Brain microvascular endothelial cell (primary cell): ENCODE measurements around the gene ARID1A.

Source experiments
- DNase-seq: peaks from one replicate; pipeline ENCODE4 v3.0.0-alpha.2; 2020
- H3K27ac ChIP-seq: fragments of 250-450 bp; sonication (Bioruptor Pico); 2 replicates; pipeline ENCODE4 v1.5.1; 2020; ENCODE audit warnings: mild to moderate bottlenecking, moderate library complexity
- H3K27me3 ChIP-seq: fragments of 250-450 bp; sonication (Bioruptor Pico); replicated peaks from 2 replicates; pipeline ENCODE4 v1.5.1; 2020; ENCODE audit warnings: mild to moderate bottlenecking
- H3K36me3 ChIP-seq: fragments of 250-450 bp; sonication (Bioruptor Pico); replicated peaks from 2 replicates; pipeline ENCODE4 v1.5.1; 2020; ENCODE audit warnings: mild to moderate bottlenecking
- H3K4me3 ChIP-seq: 2 replicates; pipeline ENCODE4 v1.5.1; 2011; ENCODE audit warnings: low read depth, mild to moderate bottlenecking, control low read depth, low read length, moderate library complexity
- CTCF ChIP-seq: IDR thresholded peaks from 2 replicates; pipeline ENCODE4 v1.5.1; 2011; ENCODE audit warnings: low read depth, mild to moderate bottlenecking, moderate library complexity, low read length, control low read depth, inconsistent platforms; ENCODE audit errors: missing control alignments
- in situ Hi-C: cut with HindIII; loops from 2 replicates; pipeline ENCODE4 v1.10.0; 2017; ENCODE audit warnings: low sequenced_read_pairs, low pct_ligation_motif_present

The ARID1A gene

GRCh38 chr1:26749458-26749857 lies 53.6 kb downstream of the ARID1A start:
- Histone ChIP-seq H3K36me3 (peaks cover 37% of the 10 kb centered on the region), H3K27me3 (no peaks in the 10 kb centered on the region), H3K4me3 (no peak overlapping the region), H3K27ac (no peak overlapping the region)
- no peak for TF ChIP-seq CTCF
- in situ Hi-C loops = no loop called here
- DNase-seq = no peak

- Histone ChIP-seq H3K27ac (no peak overlapping the region), H3K36me3 (peaks cover 37% of the 10 kb centered on the region), H3K4me3 (no peak overlapping the region), H3K27me3 (no peaks in the 10 kb centered on the region)
- no peak for DNase-seq
- TF ChIP-seq CTCF = no peak
- in situ Hi-C loops = no loop called here
Observed at GRCh38 chr1:26750428-26750827, 54.6 kb downstream of the ARID1A start.

- H3K4me3 ChIP-seq = no peak overlapping the region
- H3K27me3 ChIP-seq = no peaks in the 10 kb centered on the region
- no peak for DNase-seq
- peaks cover 34% of the 10 kb centered on the region for H3K36me3 ChIP-seq
- in situ Hi-C loops = no loop called here
- H3K27ac ChIP-seq = no peak overlapping the region
- no peak for TF ChIP-seq CTCF
Observed at GRCh38 chr1:26752519-26752918, 56.7 kb downstream of the ARID1A start.

GRCh38 chr1:26754086-26754874 lies 58.5 kb downstream of the ARID1A start:
- H3K4me3 ChIP-seq = no peak overlapping the region
- no peak for DNase-seq
- in situ Hi-C loops = no loop called here
- H3K27ac ChIP-seq = no peak overlapping the region
- H3K27me3 ChIP-seq = no peaks in the 10 kb centered on the region
- peaks cover 47% of the 10 kb centered on the region for H3K36me3 ChIP-seq
- no peak for TF ChIP-seq CTCF

GRCh38 chr1:26758358-26758757 lies 62.5 kb downstream of the ARID1A start:
- H3K27ac ChIP-seq = no peak overlapping the region
- TF ChIP-seq CTCF = no peak
- H3K36me3 ChIP-seq = peaks cover 60% of the 10 kb centered on the region
- no peak for DNase-seq
- H3K4me3 ChIP-seq = no peak overlapping the region
- in situ Hi-C loops = no loop called here
- no peaks in the 10 kb centered on the region for H3K27me3 ChIP-seq

- DNase-seq = no peak
- no peak for TF ChIP-seq CTCF
- Histone ChIP-seq H3K27ac (no peak overlapping the region), H3K36me3 (peaks cover 63% of the 10 kb centered on the region), H3K27me3 (no peaks in the 10 kb centered on the region), H3K4me3 (no peak overlapping the region)
- in situ Hi-C loops = no loop called here
Observed at GRCh38 chr1:26759531-26759930, 63.7 kb downstream of the ARID1A start.
